GM23338 (cell line): ENCODE results near the gene BIRC7. TPM values are rescaled to one million over a fixed set of nuclear protein-coding genes. Genes with fewer than 3 reads are reported as not detected.

ENCODE experiments used
- ATAC-seq: fragments of 200-7000 bp; cut with Tn5 transposase; 3 replicates; pipeline ENCODE4 v1.9.1; 2020
- DNase-seq: peaks from one replicate; pipeline ENCODE4 v3.0.0-alpha.2; 2015; ENCODE audit warnings: low spot score
- H2AFZ ChIP-seq: fragments of 200-600 bp; sonication (generic); 2 replicates; pipeline ENCODE4 v1.8.0; 2016; ENCODE audit warnings: antibody characterized with exemption, mild to moderate bottlenecking, moderate library complexity
- H3F3A ChIP-seq: fragments of 200-600 bp; sonication (generic); replicated peaks from 2 replicates; pipeline ENCODE4 v1.8.0; 2017; ENCODE audit warnings: antibody characterized with exemption, mixed run types, low read depth
- H3K27ac ChIP-seq: fragments of 200-600 bp; sonication (generic); 2 replicates; pipeline ENCODE4 v1.6.1; 2016; ENCODE audit warnings: low read depth
- H3K27me3 ChIP-seq: fragments of 200-600 bp; sonication (generic); 2 replicates; pipeline ENCODE4 v1.8.0; 2016; ENCODE audit warnings: mild to moderate bottlenecking, mixed run types, moderate library complexity; ENCODE audit not compliant: insufficient read depth
- H3K36me3 ChIP-seq: fragments of 200-600 bp; sonication (generic); 2 replicates; pipeline ENCODE4 v1.8.0; 2016; ENCODE audit warnings: mild to moderate bottlenecking; ENCODE audit not compliant: insufficient read depth
- H3K4me1 ChIP-seq: fragments of 200-600 bp; sonication (generic); 2 replicates; pipeline ENCODE4 v1.8.0; 2016; ENCODE audit warnings: mild to moderate bottlenecking, moderate library complexity; ENCODE audit not compliant: insufficient read depth
- H3K4me2 ChIP-seq: fragments of 200-600 bp; sonication (generic); 2 replicates; pipeline ENCODE4 v1.7.1; 2017; ENCODE audit warnings: mixed run types
- H3K4me3 ChIP-seq: fragments of 200-600 bp; sonication (generic); 2 replicates; pipeline ENCODE4 v1.6.1; 2016; ENCODE audit warnings: mixed run types
- H3K79me2 ChIP-seq: fragments of 200-600 bp; sonication (generic); replicated peaks from 2 replicates; pipeline ENCODE4 v1.8.0; 2017; ENCODE audit warnings: mild to moderate bottlenecking; ENCODE audit not compliant: insufficient read depth
- H3K9me2 ChIP-seq: fragments of 200-600 bp; sonication (generic); 2 replicates; pipeline ENCODE4 v1.8.0; 2017; ENCODE audit not compliant: insufficient read depth
- H4K20me1 ChIP-seq: fragments of 200-600 bp; sonication (generic); replicated peaks from 2 replicates; pipeline ENCODE4 v1.8.0; 2017; ENCODE audit warnings: mild to moderate bottlenecking; ENCODE audit not compliant: insufficient read depth
- H3K27ac Mint-ChIP-seq: 2 replicates; pipeline ENCODE4 v1.8.0; 2020; ENCODE audit warnings: inconsistent platforms, mild to moderate bottlenecking, moderate library complexity, mixed read lengths
- H3K27me3 Mint-ChIP-seq: 3 replicates; pipeline ENCODE4 v1.8.0; 2022; ENCODE audit warnings: low read depth, mild to moderate bottlenecking, moderate library complexity, mixed read lengths, inconsistent platforms; ENCODE audit not compliant: insufficient read depth, poor library complexity
- H3K36me3 Mint-ChIP-seq: 3 replicates; pipeline ENCODE4 v1.8.0; 2021; ENCODE audit warnings: low read depth, mild to moderate bottlenecking, inconsistent platforms, moderate library complexity, mixed read lengths
- H3K4me1 Mint-ChIP-seq: 3 replicates; pipeline ENCODE4 v1.8.0; 2020; ENCODE audit warnings: mild to moderate bottlenecking, inconsistent platforms, mixed read lengths
- H3K4me3 Mint-ChIP-seq: 3 replicates; pipeline ENCODE4 v1.8.0; 2021; ENCODE audit warnings: moderate library complexity, mild to moderate bottlenecking, inconsistent platforms, mixed read lengths
- H3K9me3 Mint-ChIP-seq: 3 replicates; pipeline ENCODE4 v1.8.0; 2020; ENCODE audit warnings: moderate library complexity, mild to moderate bottlenecking, inconsistent platforms, mixed read lengths
- CREB1 ChIP-seq: fragments of 250-450 bp; sonication (Bioruptor Pico); IDR thresholded peaks from 2 replicates; pipeline ENCODE4 v1.5.0; 2020; ENCODE audit warnings: low read depth, mild to moderate bottlenecking, moderate library complexity
- EZH2 ChIP-seq: fragments of 200-600 bp; sonication (generic); IDR thresholded peaks from one replicate; pipeline ENCODE4 v1.8.0; 2017; ENCODE audit warnings: antibody characterized with exemption, mild to moderate bottlenecking, low read depth; ENCODE audit not compliant: unreplicated experiment
- EZH2phosphoT487 ChIP-seq: fragments of 200-600 bp; sonication (generic); IDR thresholded peaks from one replicate; pipeline ENCODE4 v1.8.1; 2018; ENCODE audit warnings: antibody characterized with exemption; ENCODE audit not compliant: unreplicated experiment
- JUNB ChIP-seq: IDR thresholded peaks from one replicate; pipeline ENCODE4 v1.6.1; 2016; ENCODE audit warnings: antibody characterized with exemption; ENCODE audit not compliant: unreplicated experiment
- NANOG ChIP-seq: IDR thresholded peaks from 2 replicates; pipeline ENCODE4 v1.6.1; 2016; ENCODE audit warnings: antibody characterized with exemption, borderline replicate concordance
- POLR2AphosphoS5 ChIP-seq: IDR thresholded peaks from 2 replicates; pipeline ENCODE4 v1.6.1; 2016; ENCODE audit warnings: antibody characterized with exemption, low read depth
- STAT1 ChIP-seq: IDR thresholded peaks from one replicate; pipeline ENCODE4 v1.6.1; 2016; ENCODE audit warnings: antibody characterized with exemption; ENCODE audit not compliant: unreplicated experiment
- ZNF114 ChIP-seq: fragments of 250-450 bp; sonication (Bioruptor Pico); IDR thresholded peaks from 2 replicates; pipeline ENCODE4 v1.5.0; 2020; ENCODE audit warnings: mild to moderate bottlenecking, moderate library complexity
- ZNF331 ChIP-seq: fragments of 250-450 bp; sonication (Bioruptor Pico); IDR thresholded peaks from 2 replicates; pipeline ENCODE4 v1.5.0; 2020; ENCODE audit warnings: low read depth, mild to moderate bottlenecking, moderate library complexity
- polyA plus RNA-seq: library from polyadenylated mRNA; unstranded; fragments of >200 nt; fragmentation: Nextera tagmentation; extraction: Ambion mirVana; gene quantifications from 2 replicates; pipeline ENCODE4 v1.2.1, GENCODE V29; 2016
- total RNA-seq: library from RNA; depleted of rRNA; stranded (reverse); fragments of >200 nt; shearing (Covaris generic); gene quantifications from 2 replicates; pipeline ENCODE4 v1.2.3, GENCODE V29; 2014
- TF ChIP-seq, protein P1 (sequence below), 2 experiments: fragments of 200-600 bp in 1 of 2; sonication (generic) in 1 of 2; conservative IDR thresholded peaks; 2 replicates each; pipeline versions ENCODE4 v1.5.1 to v1.6.1; 2016 to 2017; ENCODE audit warnings: antibody characterized with exemption in 2 of 2, low read depth in 2 of 2, mild to moderate bottlenecking in 2 of 2, moderate library complexity in 1 of 2
- TF ChIP-seq, protein P2 (sequence below): IDR thresholded peaks from 2 replicates; pipeline ENCODE4 v1.6.1; 2016; ENCODE audit warnings: antibody characterized with exemption
- TF ChIP-seq, protein P3 (sequence below): IDR thresholded peaks from one replicate; pipeline ENCODE4 v1.6.1; 2018; ENCODE audit warnings: antibody characterized with exemption; ENCODE audit not compliant: unreplicated experiment
- TF ChIP-seq, protein P4 (sequence below): fragments of 250-450 bp; sonication (Bioruptor Pico); IDR thresholded peaks from 2 replicates; pipeline ENCODE4 v1.5.0; 2020; ENCODE audit warnings: mild to moderate bottlenecking, moderate library complexity

The BIRC7 gene
- total and polyA plus RNA-seq, 2 experiments from 2014 or later = 0.16 to 0.24 TPM

DNA sequence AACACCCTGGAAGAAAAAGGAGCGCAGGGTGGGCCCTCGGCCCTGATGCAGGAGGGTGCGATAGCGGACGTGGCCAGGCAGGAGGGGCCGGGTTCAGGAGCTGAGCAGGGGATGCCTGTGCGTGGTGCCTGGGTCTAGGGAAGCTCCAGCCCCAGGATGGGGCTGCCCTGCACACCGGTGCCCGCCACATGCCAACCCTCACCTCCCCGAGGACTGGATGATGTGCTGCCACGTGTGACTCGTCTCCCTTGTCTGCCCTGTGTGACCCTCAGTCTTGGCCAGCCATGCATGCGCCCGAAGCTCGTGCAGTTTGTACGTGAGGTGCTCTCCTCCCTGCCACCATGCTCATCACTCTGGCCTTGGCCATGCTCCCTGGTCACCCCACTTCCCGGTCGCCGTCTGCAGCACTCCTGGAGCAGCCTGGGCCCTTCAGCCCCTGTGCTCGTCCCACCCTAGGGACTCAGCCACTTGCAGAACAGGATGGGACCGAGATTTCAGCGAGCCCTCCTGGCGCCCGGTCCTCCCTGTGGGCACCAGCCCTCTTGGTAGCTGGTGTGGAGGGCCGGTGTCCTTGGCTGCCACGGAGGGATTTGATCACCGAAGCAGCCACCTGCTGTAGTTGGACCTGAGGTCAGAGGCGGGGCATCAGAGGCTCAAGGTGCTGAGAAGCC is 53.0 kb downstream of the BIRC7 start:
- H3K4me2 ChIP-seq = no peak overlapping the region
- Mint-ChIP-seq H3K27me3 (peaks cover 19% of the 10 kb centered on the region), H3K4me1 (peaks cover 5% of the 10 kb centered on the region; the same call in 2 of the 3 replicates), H3K27ac (no peak overlapping the region), H3K4me3 (no peak overlapping the region), H3K9me3 (no peaks in the 10 kb centered on the region), H3K36me3 (peaks cover 19% of the 10 kb centered on the region)
- H3K4me1 ChIP-seq = peaks cover 6% of the 10 kb centered on the region; the same call in 1 of the 2 replicates
- no peak for TF ChIP-seq ZNF114
- TF ChIP-seq, protein P1, sequence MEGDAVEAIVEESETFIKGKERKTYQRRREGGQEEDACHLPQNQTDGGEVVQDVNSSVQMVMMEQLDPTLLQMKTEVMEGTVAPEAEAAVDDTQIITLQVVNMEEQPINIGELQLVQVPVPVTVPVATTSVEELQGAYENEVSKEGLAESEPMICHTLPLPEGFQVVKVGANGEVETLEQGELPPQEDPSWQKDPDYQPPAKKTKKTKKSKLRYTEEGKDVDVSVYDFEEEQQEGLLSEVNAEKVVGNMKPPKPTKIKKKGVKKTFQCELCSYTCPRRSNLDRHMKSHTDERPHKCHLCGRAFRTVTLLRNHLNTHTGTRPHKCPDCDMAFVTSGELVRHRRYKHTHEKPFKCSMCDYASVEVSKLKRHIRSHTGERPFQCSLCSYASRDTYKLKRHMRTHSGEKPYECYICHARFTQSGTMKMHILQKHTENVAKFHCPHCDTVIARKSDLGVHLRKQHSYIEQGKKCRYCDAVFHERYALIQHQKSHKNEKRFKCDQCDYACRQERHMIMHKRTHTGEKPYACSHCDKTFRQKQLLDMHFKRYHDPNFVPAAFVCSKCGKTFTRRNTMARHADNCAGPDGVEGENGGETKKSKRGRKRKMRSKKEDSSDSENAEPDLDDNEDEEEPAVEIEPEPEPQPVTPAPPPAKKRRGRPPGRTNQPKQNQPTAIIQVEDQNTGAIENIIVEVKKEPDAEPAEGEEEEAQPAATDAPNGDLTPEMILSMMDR (conservative IDR thresholded peaks at IDR 0.05; ENCODE audit: low read depth in 2 of 2) = no peak
- no peak for TF ChIP-seq STAT1
- no peak for TF ChIP-seq EZH2phosphoT487
- no peak for TF ChIP-seq POLR2AphosphoS5
- TF ChIP-seq CREB1 = no peak
- no peak for TF ChIP-seq JUNB
- TF ChIP-seq, protein P2, sequence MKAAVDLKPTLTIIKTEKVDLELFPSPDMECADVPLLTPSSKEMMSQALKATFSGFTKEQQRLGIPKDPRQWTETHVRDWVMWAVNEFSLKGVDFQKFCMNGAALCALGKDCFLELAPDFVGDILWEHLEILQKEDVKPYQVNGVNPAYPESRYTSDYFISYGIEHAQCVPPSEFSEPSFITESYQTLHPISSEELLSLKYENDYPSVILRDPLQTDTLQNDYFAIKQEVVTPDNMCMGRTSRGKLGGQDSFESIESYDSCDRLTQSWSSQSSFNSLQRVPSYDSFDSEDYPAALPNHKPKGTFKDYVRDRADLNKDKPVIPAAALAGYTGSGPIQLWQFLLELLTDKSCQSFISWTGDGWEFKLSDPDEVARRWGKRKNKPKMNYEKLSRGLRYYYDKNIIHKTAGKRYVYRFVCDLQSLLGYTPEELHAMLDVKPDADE = no peak
- TF ChIP-seq, protein P3, sequence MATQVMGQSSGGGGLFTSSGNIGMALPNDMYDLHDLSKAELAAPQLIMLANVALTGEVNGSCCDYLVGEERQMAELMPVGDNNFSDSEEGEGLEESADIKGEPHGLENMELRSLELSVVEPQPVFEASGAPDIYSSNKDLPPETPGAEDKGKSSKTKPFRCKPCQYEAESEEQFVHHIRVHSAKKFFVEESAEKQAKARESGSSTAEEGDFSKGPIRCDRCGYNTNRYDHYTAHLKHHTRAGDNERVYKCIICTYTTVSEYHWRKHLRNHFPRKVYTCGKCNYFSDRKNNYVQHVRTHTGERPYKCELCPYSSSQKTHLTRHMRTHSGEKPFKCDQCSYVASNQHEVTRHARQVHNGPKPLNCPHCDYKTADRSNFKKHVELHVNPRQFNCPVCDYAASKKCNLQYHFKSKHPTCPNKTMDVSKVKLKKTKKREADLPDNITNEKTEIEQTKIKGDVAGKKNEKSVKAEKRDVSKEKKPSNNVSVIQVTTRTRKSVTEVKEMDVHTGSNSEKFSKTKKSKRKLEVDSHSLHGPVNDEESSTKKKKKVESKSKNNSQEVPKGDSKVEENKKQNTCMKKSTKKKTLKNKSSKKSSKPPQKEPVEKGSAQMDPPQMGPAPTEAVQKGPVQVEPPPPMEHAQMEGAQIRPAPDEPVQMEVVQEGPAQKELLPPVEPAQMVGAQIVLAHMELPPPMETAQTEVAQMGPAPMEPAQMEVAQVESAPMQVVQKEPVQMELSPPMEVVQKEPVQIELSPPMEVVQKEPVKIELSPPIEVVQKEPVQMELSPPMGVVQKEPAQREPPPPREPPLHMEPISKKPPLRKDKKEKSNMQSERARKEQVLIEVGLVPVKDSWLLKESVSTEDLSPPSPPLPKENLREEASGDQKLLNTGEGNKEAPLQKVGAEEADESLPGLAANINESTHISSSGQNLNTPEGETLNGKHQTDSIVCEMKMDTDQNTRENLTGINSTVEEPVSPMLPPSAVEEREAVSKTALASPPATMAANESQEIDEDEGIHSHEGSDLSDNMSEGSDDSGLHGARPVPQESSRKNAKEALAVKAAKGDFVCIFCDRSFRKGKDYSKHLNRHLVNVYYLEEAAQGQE = no peak
- no peak for TF ChIP-seq NANOG
- TF ChIP-seq, protein P4, sequence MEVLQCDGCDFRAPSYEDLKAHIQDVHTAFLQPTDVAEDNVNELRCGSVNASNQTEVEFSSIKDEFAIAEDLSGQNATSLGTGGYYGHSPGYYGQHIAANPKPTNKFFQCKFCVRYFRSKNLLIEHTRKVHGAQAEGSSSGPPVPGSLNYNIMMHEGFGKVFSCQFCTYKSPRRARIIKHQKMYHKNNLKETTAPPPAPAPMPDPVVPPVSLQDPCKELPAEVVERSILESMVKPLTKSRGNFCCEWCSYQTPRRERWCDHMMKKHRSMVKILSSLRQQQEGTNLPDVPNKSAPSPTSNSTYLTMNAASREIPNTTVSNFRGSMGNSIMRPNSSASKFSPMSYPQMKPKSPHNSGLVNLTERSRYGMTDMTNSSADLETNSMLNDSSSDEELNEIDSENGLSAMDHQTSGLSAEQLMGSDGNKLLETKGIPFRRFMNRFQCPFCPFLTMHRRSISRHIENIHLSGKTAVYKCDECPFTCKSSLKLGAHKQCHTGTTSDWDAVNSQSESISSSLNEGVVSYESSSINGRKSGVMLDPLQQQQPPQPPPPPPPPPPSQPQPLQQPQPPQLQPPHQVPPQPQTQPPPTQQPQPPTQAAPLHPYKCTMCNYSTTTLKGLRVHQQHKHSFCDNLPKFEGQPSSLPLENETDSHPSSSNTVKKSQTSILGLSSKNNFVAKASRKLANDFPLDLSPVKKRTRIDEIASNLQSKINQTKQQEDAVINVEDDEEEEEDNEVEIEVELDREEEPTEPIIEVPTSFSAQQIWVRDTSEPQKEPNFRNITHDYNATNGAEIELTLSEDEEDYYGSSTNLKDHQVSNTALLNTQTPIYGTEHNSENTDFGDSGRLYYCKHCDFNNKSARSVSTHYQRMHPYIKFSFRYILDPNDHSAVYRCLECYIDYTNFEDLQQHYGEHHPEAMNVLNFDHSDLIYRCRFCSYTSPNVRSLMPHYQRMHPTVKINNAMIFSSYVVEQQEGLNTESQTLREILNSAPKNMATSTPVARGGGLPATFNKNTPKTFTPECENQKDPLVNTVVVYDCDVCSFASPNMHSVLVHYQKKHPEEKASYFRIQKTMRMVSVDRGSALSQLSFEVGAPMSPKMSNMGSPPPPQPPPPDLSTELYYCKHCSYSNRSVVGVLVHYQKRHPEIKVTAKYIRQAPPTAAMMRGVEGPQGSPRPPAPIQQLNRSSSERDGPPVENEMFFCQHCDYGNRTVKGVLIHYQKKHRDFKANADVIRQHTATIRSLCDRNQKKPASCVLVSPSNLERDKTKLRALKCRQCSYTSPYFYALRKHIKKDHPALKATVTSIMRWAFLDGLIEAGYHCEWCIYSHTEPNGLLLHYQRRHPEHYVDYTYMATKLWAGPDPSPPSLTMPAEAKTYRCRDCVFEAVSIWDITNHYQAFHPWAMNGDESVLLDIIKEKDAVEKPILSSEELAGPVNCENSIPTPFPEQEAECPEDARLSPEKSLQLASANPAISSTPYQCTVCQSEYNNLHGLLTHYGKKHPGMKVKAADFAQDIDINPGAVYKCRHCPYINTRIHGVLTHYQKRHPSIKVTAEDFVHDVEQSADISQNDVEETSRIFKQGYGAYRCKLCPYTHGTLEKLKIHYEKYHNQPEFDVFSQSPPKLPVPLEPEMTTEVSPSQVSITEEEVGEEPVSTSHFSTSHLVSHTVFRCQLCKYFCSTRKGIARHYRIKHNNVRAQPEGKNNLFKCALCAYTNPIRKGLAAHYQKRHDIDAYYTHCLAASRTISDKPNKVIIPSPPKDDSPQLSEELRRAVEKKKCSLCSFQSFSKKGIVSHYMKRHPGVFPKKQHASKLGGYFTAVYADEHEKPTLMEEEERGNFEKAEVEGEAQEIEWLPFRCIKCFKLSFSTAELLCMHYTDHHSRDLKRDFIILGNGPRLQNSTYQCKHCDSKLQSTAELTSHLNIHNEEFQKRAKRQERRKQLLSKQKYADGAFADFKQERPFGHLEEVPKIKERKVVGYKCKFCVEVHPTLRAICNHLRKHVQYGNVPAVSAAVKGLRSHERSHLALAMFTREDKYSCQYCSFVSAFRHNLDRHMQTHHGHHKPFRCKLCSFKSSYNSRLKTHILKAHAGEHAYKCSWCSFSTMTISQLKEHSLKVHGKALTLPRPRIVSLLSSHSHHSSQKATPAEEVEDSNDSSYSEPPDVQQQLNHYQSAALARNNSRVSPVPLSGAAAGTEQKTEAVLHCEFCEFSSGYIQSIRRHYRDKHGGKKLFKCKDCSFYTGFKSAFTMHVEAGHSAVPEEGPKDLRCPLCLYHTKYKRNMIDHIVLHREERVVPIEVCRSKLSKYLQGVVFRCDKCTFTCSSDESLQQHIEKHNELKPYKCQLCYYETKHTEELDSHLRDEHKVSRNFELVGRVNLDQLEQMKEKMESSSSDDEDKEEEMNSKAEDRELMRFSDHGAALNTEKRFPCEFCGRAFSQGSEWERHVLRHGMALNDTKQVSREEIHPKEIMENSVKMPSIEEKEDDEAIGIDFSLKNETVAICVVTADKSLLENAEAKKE = no peak
- no peak for TF ChIP-seq ZNF331 (CRISPR knock-in tag)
- no peak for TF ChIP-seq EZH2
- ATAC-seq (no peak), DNase-seq (no peak)
- H3K27ac ChIP-seq = no peak overlapping the region
- H3K79me2 ChIP-seq = no peaks in the 10 kb centered on the region
- no peaks in the 10 kb centered on the region for H3F3A ChIP-seq
- no peaks in the 10 kb centered on the region for H3K9me2 ChIP-seq
- no peaks in the 10 kb centered on the region for H4K20me1 ChIP-seq
- no peaks in the 10 kb centered on the region for H3K27me3 ChIP-seq
- H2AFZ ChIP-seq = no peak overlapping the region
- no peak overlapping the region for H3K4me3 ChIP-seq
- H3K36me3 ChIP-seq = no peaks in the 10 kb centered on the region; the same call in 1 of the 2 replicates
